GM12892 (cell line): ENCODE data around the gene PNPO.

Experiments used
- POLR2A ChIP-seq: IDR thresholded peaks from 2 replicates; pipeline ENCODE4 v1.6.1; 2011; ENCODE audit warnings: low read depth, low read length, control low read depth
- POLR2AphosphoS5 ChIP-seq: IDR thresholded peaks from 2 replicates; pipeline ENCODE4 v1.6.1; 2011; ENCODE audit warnings: low read depth, low read length, control low read depth
- TAF1 ChIP-seq: IDR thresholded peaks from 2 replicates; pipeline ENCODE4 v1.6.1; 2011; ENCODE audit warnings: low read depth, mild to moderate bottlenecking, control low read depth, low read length, borderline replicate concordance

- no peak for TF ChIP-seq POLR2A
- TF ChIP-seq POLR2AphosphoS5, result no peak
- TF ChIP-seq TAF1, result no peak
These were observed 16.3 kb upstream of the PNPO start for GRCh38 chr17:47924785-47925677.
